Activated CD8-positive, alpha-beta memory T cell treated with anti-CD3 and anti-CD28 coated beads, Interleukin-2, amount 50 U/mL, for 1 hour (primary cell): ENCODE results near the gene STAMBPL1.

ENCODE experiments used
- DNase-seq: peaks from one replicate; pipeline ENCODE4 v3.0.0-alpha.2; 2020; ENCODE audit errors: extremely low read depth

The STAMBPL1 gene

DNA sequence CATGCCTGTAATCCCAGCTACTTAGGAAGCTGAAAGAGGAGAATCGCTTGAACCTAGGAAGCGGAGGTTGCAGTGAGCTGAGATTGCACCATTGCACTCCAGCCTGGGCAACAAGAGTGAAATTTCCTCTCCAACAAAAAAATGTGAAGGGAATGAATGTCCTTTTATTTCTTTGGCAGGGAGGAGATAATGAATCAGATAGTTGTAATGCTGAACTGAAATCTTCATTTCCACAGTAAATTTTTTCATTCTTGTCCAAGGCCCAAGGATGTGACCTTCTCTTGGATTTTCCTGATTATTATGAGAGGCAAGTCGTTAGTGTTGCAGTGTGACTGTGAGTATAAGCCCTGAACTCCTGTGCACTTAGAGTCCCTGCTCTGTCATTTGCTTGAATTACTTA is 13.6 kb downstream of the STAMBPL1 start:
- DNase-seq: no peak

DNA sequence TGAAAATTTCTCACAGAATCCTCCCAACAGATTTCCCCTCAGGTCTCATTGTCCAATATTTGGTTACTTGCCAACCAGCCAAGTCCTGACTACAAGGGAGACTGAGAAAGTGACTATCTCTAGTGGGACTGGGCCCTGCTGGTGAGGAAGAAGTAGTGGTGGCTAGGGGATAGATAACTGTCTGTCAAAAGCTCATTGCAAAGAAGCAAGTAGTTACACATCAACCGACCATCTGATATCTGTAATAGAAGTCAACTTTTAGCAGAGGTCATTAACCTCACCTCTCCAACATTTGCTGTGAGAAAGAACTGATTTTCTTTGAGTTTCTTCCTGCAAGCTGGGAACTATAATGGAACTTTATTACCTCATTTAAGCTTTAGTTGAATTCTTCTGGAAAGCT is 15.2 kb downstream of the STAMBPL1 start:
- DNase-seq: no peak

- no peak for DNase-seq
These were observed 16.4 kb downstream of the STAMBPL1 start for GRCh38 chr10:88896372-88896993.

GRCh38 chr10:88896994-88897853 is 17.2 kb downstream of the STAMBPL1 start:
- DNase-seq: no peak

DNA sequence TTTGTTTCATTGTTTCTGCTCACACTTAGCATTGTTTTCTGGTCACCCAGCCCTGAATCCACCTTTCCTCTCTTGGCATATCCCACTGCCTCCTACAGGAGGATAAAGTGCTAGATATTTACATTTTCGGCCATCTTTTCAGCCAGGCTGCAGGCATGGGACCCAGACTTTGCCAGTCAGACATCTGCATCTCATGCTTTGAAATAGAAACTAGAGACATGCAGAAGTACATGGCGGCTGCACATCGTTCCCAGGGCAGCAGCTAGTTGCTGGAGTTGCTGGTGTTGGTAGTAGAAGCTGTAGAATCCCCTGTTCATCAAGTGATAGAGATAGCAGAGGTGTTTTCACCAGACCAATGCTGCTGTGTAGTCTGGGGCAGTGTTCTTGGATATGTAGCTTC is 18.7 kb downstream of the STAMBPL1 start:
- no peak for DNase-seq

- no peak for DNase-seq
These were observed 19.8 kb downstream of the STAMBPL1 start for GRCh38 chr10:88899886-88900285.

GRCh38 chr10:88901206-88901983 is 21.4 kb downstream of the STAMBPL1 start:
- no peak for DNase-seq

DNA sequence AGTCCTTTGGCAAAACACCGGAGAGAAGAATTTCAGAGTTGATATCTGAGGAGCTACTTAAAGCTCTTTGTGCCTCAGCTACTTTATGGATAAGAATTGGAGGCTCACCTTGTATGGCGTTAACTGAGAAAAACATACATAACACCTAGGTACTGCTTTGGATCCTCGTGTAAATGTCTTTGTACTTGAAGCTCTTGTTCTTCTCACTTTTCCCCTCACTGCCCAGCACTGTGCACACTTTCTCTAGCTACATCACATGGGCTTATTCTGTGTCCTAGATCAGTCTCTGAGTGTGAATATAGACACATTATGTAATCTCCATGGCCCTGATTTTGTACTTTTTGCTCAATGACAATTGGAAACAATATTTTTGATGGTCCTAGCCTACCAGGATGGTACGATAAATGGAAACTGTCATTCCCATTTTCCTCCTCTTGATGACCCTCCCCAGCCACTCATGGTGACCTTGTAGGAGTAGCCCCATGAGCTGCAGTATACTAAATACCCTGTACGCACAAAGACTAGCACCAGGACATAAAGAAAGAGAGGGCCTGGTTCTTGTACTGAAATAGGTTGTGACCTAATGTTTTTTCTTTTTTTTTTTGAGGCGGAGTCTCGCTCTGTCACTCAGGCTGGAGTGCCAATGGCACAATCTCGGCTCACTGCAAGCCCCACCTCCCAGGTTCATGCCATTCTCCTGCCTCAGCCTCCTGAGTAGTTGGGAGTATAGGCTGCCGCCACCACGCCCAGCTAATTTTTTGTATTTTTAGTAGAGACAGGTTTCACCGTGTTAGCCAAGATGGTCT is 22.1 kb downstream of the STAMBPL1 start:
- DNase-seq: no peak

GRCh38 chr10:88903715-88904114 is 23.7 kb downstream of the STAMBPL1 start:
- no peak for DNase-seq

DNA sequence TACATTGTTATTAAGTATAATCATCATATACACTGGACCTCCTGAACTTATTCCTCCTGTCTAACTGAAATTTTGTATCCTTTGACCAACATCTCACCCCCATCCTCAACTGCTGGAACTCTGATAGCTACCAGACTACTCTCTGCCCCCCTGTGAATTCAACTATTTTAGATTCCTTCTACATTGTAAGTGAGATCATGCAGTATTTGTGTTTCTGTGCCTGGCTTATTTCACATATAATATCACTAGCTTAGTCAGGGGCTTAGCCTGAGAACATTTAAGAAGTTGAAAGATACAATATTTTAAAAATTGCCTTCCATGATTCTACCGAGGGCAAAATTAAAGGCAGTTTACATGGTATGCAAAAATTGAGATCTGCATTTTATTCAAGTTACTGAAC is 26.9 kb downstream of the STAMBPL1 start:
- no peak for DNase-seq

GRCh38 chr10:88908194-88908593 is 28.1 kb downstream of the STAMBPL1 start:
- DNase-seq: no peak

GRCh38 chr10:88911116-88911515 is 31.1 kb downstream of the STAMBPL1 start:
- no peak for DNase-seq

DNA sequence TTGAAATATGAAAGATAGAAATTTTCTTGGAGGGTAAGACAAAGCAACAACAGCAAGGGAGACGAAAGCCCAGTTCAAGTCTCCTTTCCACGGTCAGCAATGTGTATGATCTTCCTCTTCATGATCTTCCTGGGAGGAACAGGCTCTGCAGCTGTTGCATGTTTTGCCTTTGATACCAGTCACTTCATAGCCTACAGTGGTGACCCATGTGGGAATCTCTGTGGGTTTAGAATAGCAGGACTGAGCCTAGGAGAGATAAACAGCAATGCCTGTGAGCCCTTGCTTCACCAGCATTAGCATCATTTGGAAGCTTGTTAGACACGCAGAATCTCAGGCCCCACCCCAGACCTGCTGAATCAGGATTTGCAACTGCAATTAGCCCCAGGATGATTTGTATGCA is 31.8 kb downstream of the STAMBPL1 start:
- DNase-seq: no peak

- DNase-seq: no peak
These were observed 33.1 kb downstream of the STAMBPL1 start for GRCh38 chr10:88913127-88913526.

DNA sequence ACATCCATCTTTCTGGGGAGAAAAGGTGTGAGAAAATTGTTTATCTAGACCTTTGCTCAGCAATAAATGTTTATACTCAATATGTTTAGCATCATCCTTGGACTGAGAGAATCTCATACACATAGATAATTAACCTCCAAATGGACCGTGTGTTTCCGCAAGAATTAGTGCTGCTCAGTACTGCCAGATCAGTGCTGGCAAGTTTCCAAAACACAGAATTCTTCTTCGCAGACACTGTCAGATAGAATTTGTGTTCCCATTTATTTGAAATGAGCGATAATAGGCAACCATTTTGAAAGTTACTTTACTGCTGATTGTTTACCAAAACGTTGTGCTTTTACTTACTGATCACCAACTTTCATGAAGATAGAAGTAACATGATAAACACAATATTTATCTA is 33.7 kb downstream of the STAMBPL1 start:
- no peak for DNase-seq

GRCh38 chr10:88915781-88916180 is 35.7 kb downstream of the STAMBPL1 start:
- no peak for DNase-seq

- DNase-seq: no peak
These were observed 36.2 kb downstream of the STAMBPL1 start for GRCh38 chr10:88916231-88916630.

DNA sequence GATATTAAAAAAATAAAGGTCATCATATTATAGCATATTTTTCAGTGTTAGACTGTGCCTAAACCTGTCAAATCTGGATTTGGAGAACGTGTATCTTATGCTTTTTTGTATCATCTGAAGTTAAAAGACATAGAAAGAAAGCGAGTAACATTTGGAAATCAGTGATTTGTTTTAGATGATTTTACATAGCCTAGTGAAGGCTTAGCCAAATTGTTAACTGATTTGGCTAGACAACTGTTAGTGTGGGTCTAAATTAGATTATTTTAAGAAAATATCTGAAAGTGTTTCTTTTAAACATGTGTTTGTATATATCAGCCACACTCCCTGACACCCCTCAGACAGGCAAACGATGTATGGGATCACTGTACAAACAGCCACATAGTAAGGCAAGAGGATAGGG is 36.9 kb downstream of the STAMBPL1 start:
- DNase-seq: no peak

GRCh38 chr10:88918191-88918905 is 38.3 kb downstream of the STAMBPL1 start:
- no peak for DNase-seq

DNA sequence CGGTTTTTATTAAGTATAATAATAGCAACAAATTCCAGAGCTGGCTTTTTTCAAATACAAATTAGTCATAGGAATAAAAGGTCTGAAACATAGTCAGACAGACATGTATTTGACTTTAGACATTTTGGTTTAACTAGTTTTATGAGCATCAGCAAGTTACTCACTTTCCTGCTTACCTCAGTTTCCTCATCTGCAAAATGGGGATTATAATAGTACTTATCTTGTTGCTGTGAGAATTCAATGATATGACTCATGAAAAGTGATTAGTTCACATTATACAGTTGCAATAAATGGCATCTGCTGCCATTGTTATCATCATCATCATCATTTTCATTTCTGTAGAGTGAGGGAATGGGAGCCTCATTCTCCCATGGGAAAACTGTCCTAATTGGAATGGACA is 39.0 kb downstream of the STAMBPL1 start:
- DNase-seq: no peak

GRCh38 chr10:88920198-88920597 is 40.2 kb downstream of the STAMBPL1 start:
- DNase-seq: no peak
